OCI-LY3 (cell line): Measurements from ENCODE around the gene GSTCD.

Experiments used
- CTCF ChIP-seq: fragments of 200-600, 300-600 bp; sonication (generic); IDR thresholded peaks from 2 replicates; pipeline ENCODE4 v1.5.1; 2014; ENCODE audit warnings: antibody characterized with exemption, low read length, low read depth
- EZH2phosphoT487 ChIP-seq: fragments of 200-600 bp; shearing (Covaris generic); IDR thresholded peaks from 2 replicates; pipeline ENCODE4 v1.6.1; 2018; ENCODE audit warnings: antibody characterized with exemption, mixed run types, low read depth

GRCh38 chr4:105822061-105822460, 113.5 kb downstream of the GSTCD start:
- TF ChIP-seq CTCF (no peak), EZH2phosphoT487 (no peak)
